H7 (cell line): Measurements from ENCODE around the gene PORCN. TPM values are rescaled to one million over a fixed set of nuclear protein-coding genes. Genes with fewer than 3 reads are reported as not detected.
A peak's percentile ranks its signal among the peaks of the same experiment; 100 is the strongest.

ENCODE experiments used
- DNase-seq: peaks from one replicate; pipeline ENCODE4 v3.0.0; 2012
- H3K27me3 ChIP-seq: 2 replicates; pipeline ENCODE4 v1.6.0; 2011; ENCODE audit warnings: mild to moderate bottlenecking, low read length; ENCODE audit not compliant: control insufficient read depth, insufficient read depth
- H3K36me3 ChIP-seq: replicated peaks from 2 replicates; pipeline ENCODE4 v1.5.1; 2011; ENCODE audit warnings: low read length; ENCODE audit not compliant: control insufficient read depth, insufficient read depth
- H3K4me3 ChIP-seq: 2 replicates; pipeline ENCODE4 v1.5.1; 2011; ENCODE audit warnings: low read depth, mild to moderate bottlenecking, control low read depth, low read length, moderate library complexity; ENCODE audit not compliant: insufficient read depth
- total RNA-seq: library from RNA; depleted of rRNA; stranded (reverse); fragments of >200 nt; shearing (Covaris generic); gene quantifications from 2 replicates; pipeline ENCODE4 v1.2.3, GENCODE V29; 2014; rRNA removed

The PORCN gene
- 22.8 and 23.8 TPM in 2 replicates for total RNA-seq

- peak within 1 kb of the TSS; percentile 70 for H3K4me3 ChIP-seq
- no peaks in the 10 kb centered on the region; the same call in 1 of the 2 replicates for H3K27me3 ChIP-seq
- no peaks in the 10 kb centered on the region for H3K36me3 ChIP-seq
- DNase-seq: peak; percentile 96
Measured at GRCh38 chrX:48508400-48509244, at the start of gene PORCN. PORCN (plus strand) TSS chrX:48508992; CDS start chrX:48509821, 829 bp downstream.

- H3K27me3 ChIP-seq: no peaks in the 10 kb centered on the region
- no peaks in the 10 kb centered on the region; the same call in none of the 2 replicates for H3K36me3 ChIP-seq
- DNase-seq: no peak
- no peak overlapping the region for H3K4me3 ChIP-seq
Measured at GRCh38 chrX:48459483-48459882, 49.3 kb upstream of the PORCN start.

DNA sequence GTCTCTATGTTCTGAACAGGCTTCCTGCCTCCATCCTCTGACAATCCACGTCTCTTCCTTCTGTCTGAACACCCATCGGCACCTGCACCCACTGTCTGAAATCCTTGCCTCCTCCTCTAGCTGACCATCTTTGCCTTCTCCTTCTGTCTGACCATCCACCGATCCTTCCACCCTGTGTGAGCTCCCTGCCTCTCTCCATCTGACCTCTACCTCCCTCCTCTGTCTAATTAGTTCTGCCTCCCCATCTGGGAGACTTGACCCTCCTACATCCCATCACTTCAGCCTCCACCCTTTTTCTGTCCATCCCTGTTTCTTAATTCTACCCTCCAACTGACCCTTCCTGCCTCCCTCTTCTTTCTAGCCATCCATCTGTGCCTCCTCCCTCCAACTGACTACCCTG is 48.8 kb upstream of the PORCN start:
- Histone ChIP-seq H3K36me3 (peaks cover 1% of the 10 kb centered on the region), H3K4me3 (no peak overlapping the region), H3K27me3 (no peaks in the 10 kb centered on the region)
- no peak for DNase-seq

DNA sequence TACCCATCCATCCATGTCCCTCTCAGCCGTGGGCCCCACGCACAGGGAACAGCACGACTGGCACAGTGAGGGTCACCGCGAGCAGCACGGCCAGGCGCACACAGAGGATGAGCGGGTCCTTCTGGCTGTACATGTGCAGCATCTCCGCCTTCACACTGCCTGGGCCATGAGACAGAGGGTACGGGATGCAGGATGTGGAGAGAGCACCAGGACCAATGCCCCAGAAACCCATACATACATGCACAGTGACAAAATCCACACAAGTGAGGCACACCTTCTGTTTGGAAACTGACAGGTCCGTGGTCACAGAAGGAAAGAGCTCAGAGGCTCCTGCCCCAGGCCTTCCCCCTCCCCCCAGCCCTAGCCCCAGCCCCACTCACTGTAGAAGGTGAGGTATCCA is 48.2 kb upstream of the PORCN start:
- Histone ChIP-seq H3K27me3 (no peaks in the 10 kb centered on the region), H3K4me3 (no peak overlapping the region)

DNA sequence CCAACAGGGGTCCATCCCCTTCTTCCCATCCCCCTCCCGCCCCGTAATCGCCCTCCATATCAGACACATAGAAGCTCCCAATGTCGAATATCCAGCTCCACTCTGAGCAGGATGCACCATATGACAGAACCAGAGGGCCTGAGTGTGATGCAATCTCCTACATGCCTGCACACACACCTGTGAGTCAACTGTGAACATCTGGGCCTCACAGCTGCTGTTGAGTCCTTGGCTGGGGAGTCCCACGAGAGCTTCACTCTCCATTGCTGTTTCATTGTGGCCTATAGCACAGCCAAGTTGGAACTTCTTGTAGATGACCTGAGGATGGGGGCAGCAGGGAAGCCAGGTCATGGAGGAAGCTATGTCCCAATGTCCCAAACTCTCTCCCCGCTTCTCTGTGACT is 47.0 kb upstream of the PORCN start:
- Histone ChIP-seq H3K4me3 (no peak overlapping the region), H3K27me3 (no peaks in the 10 kb centered on the region), H3K36me3 (peaks cover 1% of the 10 kb centered on the region)
- DNase-seq: no peak

More for the DNA sequence above, 48.2 kb upstream of the PORCN start:
- peaks cover 1% of the 10 kb centered on the region for H3K36me3 ChIP-seq
- DNase-seq: no peak

- H3K27me3 ChIP-seq: no peaks in the 10 kb centered on the region
- peaks cover 1% of the 10 kb centered on the region; the same call in 1 of the 2 replicates for H3K36me3 ChIP-seq
- no peak overlapping the region for H3K4me3 ChIP-seq
- no peak for DNase-seq
Measured at GRCh38 chrX:48465336-48465933, 43.4 kb upstream of the PORCN start.

DNA sequence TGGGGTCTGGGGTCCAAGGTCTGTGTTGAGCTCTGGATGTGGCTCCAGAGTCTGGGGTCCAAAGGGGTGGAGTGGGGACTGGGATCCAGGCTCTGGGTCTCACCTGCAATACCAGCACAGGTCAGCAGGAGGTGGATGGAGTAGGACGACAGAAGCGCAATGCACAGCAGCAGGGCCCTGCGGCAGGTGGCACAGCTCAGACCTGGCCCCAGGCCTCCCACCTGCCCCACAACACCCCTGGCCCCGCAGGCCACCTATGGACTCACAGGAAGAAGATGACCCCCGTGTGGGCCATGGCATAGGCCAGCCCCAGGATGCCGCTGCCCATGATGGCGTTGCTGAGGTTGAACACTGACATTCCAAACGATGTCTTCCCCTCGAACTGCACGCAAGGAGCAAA is 42.1 kb upstream of the PORCN start:
- H3K4me3 ChIP-seq: no peak overlapping the region
- no peaks in the 10 kb centered on the region for H3K27me3 ChIP-seq
- H3K36me3 ChIP-seq: peaks cover 1% of the 10 kb centered on the region; the same call in 1 of the 2 replicates
- peak; percentile 77 for DNase-seq

GRCh38 chrX:48467281-48467761 is 41.5 kb upstream of the PORCN start:
- peak; percentile 62 for DNase-seq
- peak overlapping the region; percentile 59 for H3K4me3 ChIP-seq

DNA sequence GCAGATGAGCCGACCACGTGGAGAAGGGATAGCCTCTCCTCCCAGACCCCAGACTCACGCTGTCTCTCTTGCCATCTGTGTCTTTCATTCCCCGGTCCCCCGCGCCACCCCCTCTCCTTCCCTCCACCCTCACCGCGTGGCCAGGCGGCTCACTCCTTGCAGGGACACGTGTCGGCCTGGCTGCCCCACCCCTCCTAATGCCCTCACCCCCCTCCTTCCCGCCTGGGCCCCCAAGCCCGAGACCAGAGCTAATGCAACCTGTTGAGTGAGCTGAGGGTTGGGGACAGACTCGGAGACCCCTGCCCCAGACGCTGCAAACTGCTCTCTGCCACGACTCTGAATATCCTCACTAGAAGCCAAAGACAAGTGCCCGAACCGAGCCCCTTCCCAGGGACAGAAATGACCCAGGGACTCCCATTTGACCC is 40.5 kb upstream of the PORCN start:
- peak; percentile 58 for DNase-seq
- Histone ChIP-seq H3K36me3 (peaks cover 1% of the 10 kb centered on the region; the same call in 1 of the 2 replicates), H3K4me3 (peak overlapping the region; percentile 59), H3K27me3 (no peaks in the 10 kb centered on the region)

More at GRCh38 chrX:48467281-48467761, 41.5 kb upstream of the PORCN start:
- H3K36me3 ChIP-seq: peaks cover 1% of the 10 kb centered on the region; the same call in 1 of the 2 replicates
- no peaks in the 10 kb centered on the region for H3K27me3 ChIP-seq

- Histone ChIP-seq H3K4me3 (peak overlapping the region; percentile 59), H3K36me3 (peaks cover 1% of the 10 kb centered on the region; the same call in 1 of the 2 replicates), H3K27me3 (no peaks in the 10 kb centered on the region)
- DNase-seq: peak; percentile 73
Measured at GRCh38 chrX:48468693-48469691, 39.8 kb upstream of the PORCN start.

DNA sequence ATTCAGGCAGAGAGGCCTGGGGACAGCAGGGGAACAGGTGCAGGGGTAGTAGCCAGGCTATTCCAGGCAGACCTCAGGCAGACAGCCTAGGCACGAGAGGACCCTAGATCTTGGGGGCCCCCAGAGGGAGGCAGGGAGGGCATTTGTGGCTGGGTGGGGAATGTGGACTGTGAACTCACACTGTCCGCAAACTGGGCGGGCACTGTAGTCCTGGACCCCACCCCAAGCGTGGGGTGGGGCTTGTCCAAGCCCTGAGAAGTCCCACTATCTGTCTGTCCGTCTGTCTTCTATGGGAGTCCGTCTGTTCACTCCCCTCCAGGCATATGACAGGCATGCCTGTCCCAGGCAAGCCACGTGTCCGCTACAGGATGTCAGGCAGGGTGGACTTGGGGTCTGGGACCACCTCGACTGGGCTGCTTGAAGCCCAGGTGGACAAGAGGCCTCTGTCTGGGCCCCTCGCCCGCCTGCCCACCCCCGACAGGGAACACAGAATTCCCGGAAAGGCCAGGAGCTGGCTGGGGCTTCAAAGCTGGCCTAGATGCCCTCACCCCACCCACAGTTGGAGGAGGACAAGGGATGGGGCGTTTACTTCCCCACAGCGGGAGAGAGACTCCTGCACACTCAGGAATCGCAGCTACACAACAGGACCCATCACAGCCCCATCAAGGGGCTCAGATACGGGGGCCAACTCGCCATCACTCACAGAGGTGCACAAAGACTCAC is 38.5 kb upstream of the PORCN start, which contains the start of gene SLC38A5:
SLC38A5 (minus strand) TSS at position 151 of the 723 bp plus-strand sequence. CDS start 2,336 bp downstream, outside the sequence.
- Histone ChIP-seq H3K36me3 (no peaks in the 10 kb centered on the region), H3K27me3 (no peaks in the 10 kb centered on the region), H3K4me3 (peak within 1 kb of the TSS; percentile 59)
- DNase-seq: no peak

DNA sequence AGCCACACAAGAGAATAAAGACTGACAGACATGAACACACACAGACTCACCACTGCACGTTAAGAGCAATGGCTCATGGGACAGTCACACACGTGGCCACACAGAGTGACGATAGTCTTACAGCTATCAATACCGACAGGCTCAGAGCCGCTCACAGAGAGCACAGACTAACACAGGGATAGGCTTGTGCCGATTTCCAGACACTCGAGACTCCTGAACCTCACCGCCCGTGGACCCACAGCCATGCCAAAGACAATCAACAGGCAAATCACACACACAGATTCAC is 38.0 kb upstream of the PORCN start:
- no peak overlapping the region for H3K4me3 ChIP-seq
- no peaks in the 10 kb centered on the region for H3K36me3 ChIP-seq
- H3K27me3 ChIP-seq: no peaks in the 10 kb centered on the region
- DNase-seq: no peak

- H3K4me3 ChIP-seq: no peak overlapping the region
- DNase-seq: no peak
- no peaks in the 10 kb centered on the region for H3K27me3 ChIP-seq
- H3K36me3 ChIP-seq: no peaks in the 10 kb centered on the region
Measured at GRCh38 chrX:48471504-48471903, 37.3 kb upstream of the PORCN start.
